MV-4-11 (cell line): Measurements from ENCODE around the gene SCO1.

Experiments
- DNase-seq: peaks from one replicate; lab custom pipeline; 2025; lab: John Stamatoyannopoulos, UW

SCO1 gene

GRCh38 chr17:10652984-10653659 lies 44.2 kb downstream of the SCO1 start:
- DNase-seq: peak; percentile 8

GRCh38 chr17:10651927-10652326 lies 45.4 kb downstream of the SCO1 start:
- no peak for DNase-seq

GRCh38 chr17:10649602-10650001 lies 47.7 kb downstream of the SCO1 start:
- no peak for DNase-seq

GRCh38 chr17:10648956-10649355 lies 48.4 kb downstream of the SCO1 start:
- DNase-seq: no peak

- no peak for DNase-seq
Observed at GRCh38 chr17:10648381-10648780, 49.0 kb downstream of the SCO1 start.

GRCh38 chr17:10646392-10646990 lies 50.8 kb downstream of the SCO1 start:
- peak; percentile 26 for DNase-seq

GRCh38 chr17:10640475-10640874 lies 56.9 kb downstream of the SCO1 start:
- DNase-seq: no peak

GRCh38 chr17:10638151-10638550 lies 59.2 kb downstream of the SCO1 start:
- no peak for DNase-seq

GRCh38 chr17:10635290-10635689 lies 62.0 kb downstream of the SCO1 start:
- no peak for DNase-seq

GRCh38 chr17:10633738-10634379 lies 63.5 kb downstream of the SCO1 start:
- no peak for DNase-seq

- DNase-seq: no peak
Observed at GRCh38 chr17:10631701-10632100, 65.6 kb downstream of the SCO1 start.

- DNase-seq: no peak
Observed at GRCh38 chr17:10631048-10631700, 66.2 kb downstream of the SCO1 start.

GRCh38 chr17:10629706-10630105 lies 67.6 kb downstream of the SCO1 start:
- DNase-seq: no peak

- DNase-seq: no peak
Observed at GRCh38 chr17:10628756-10629155, 68.6 kb downstream of the SCO1 start.

- DNase-seq: no peak
Observed at GRCh38 chr17:10626390-10626789, 70.9 kb downstream of the SCO1 start.

- DNase-seq: no peak
Observed at GRCh38 chr17:10624969-10625368, 72.4 kb downstream of the SCO1 start.

- no peak for DNase-seq
Observed at GRCh38 chr17:10623737-10624338, 73.5 kb downstream of the SCO1 start.

- no peak for DNase-seq
Observed at GRCh38 chr17:10622617-10623485, 74.5 kb downstream of the SCO1 start.
